Omental fat pad (tissue), 4 donors: Measurements from ENCODE around the gene PTTG2. TPM values are rescaled to one million over a fixed set of nuclear protein-coding genes. Genes with fewer than 3 reads are reported as not detected.

Experiments used
- ATAC-seq: fragments of 150-250 bp; one replicate; pipeline ENCODE4 v1.9.1; 2016; ENCODE audit warnings: mild to moderate bottlenecking, moderate library complexity; ENCODE audit not compliant: low FRiP score
- DNase-seq: peaks from one replicate; pipeline ENCODE4 v3.0.0-alpha.2; 2019; ENCODE audit warnings: low spot score
- CTCF ChIP-seq, 3 donors: fragments of 450-650 bp; IDR thresholded peaks; one replicate each; pipeline ENCODE4 v1.5.1; 2016 to 2017; ENCODE audit warnings: antibody characterized with exemption in 3 of 3, mild to moderate bottlenecking in 3 of 3, moderate library complexity in 2 of 3
- total RNA-seq, 4 donors: library from RNA; depleted of rRNA; stranded (reverse); fragments of >200 nt; gene quantifications; one replicate each; pipeline ENCODE4 v1.1.0, GENCODE V29; 2016

PTTG2 gene
- total RNA-seq, 4 donors from 2014 or later = 3.6 TPM; not detected in 3

- TF ChIP-seq CTCF (IDR thresholded peaks at IDR 0.05) = no peak
- no peak for ATAC-seq
- no peak for DNase-seq
These were observed 31.5 kb upstream of the PTTG2 start for GRCh38 chr4:37928426-37929416.

GRCh38 chr4:37934096-37934495, 26.1 kb upstream of the PTTG2 start:
- no peak for TF ChIP-seq CTCF (IDR thresholded peaks at IDR 0.05)
- DNase-seq (no peak), ATAC-seq (no peak)

- no peak for TF ChIP-seq CTCF (IDR thresholded peaks at IDR 0.05)
- DNase-seq (no peak), ATAC-seq (no peak)
These were observed 25.6 kb upstream of the PTTG2 start for GRCh38 chr4:37934609-37935008.

DNA sequence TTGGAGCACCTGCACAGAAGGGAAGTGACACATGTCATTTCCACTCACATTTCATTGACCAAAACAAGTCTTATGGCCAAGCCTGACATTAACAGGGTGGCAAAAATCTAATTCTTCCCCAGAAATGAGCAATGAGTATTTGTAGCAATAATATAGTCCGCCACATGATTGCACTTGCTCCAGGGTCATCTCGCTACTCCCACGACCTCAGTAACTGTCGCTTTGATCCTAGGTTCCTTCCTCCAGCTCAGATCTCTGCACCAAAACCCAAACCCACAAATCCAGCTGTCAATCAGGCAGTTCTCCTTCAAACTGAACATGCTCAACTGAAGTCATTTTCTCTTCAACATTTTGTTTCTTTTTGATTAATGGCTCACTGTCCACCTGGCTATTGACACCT, 25.2 kb upstream of the PTTG2 start:
- no peak for TF ChIP-seq CTCF (IDR thresholded peaks at IDR 0.05)
- no peak for DNase-seq
- no peak for ATAC-seq

DNA sequence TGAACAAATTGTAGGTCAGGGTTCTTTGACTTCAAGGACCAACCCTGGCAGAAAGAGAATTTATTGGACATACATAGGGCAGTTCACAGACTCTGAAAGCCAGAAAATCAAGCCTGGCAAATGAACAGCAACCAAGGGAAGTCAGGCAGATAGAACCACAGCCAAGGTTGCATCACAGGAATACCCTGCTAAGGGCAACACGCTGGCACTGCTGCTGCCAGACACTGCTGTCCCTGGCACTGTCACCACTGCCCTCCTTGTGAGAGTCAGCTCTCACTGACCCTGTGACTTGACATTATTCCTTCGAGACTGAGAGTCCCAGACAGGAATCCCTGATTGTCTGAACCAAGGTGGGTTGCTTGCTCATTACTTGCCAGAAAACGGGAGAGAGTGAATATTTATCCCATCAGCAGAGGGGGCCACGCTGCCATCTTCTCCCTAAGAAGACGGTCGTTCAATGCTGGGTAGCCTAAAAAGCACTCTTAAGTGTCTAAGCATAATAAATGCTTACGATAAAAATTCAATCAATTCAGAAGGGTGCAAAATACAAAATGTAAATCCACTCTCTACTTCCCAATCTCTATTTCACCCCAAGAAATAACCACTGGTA, 23.2 kb upstream of the PTTG2 start:
- ATAC-seq (no peak), DNase-seq (no peak)
- no peak for TF ChIP-seq CTCF (IDR thresholded peaks at IDR 0.05)

DNA sequence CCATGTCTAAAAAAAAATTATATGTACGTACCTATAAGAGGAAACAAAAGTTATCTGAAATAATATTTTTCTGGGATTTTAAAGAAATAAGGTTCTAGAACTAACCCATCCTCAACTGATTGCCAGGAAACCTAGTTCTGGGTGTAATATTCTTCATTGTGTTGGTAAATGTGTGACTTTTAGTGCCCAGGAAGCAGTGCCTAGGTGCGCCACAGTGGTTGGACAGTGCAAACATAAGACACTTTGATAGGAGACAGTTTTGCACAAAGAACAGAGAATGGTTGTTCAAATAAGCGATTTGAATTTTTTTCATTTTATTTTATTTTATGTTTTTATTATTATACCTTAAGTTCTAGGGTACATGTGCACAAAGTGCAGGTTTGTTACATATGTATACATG, 22.0 kb upstream of the PTTG2 start:
- no peak for TF ChIP-seq CTCF (IDR thresholded peaks at IDR 0.05)
- ATAC-seq (no peak), DNase-seq (no peak)
